A673 (cell line): Measurements from ENCODE around the gene UBR4. TPM values are rescaled to one million over a fixed set of nuclear protein-coding genes. Genes with fewer than 3 reads are reported as not detected.

Source experiments
- BruUV-seq: library from RNA; stranded (reverse); fragments of 400-500 nt; replicated peaks from 2 replicates; lab custom pipeline; 2021; lab: Mats Ljungman, UMichigan
- CTCF ChIA-PET: fragments of 300-600 bp; sonication (Branson Sonifier 250); formaldehyde crosslinking; loops from one replicate; lab custom pipeline; 2022; ENCODE audit warnings: antibody characterized with exemption; lab: Charles Lee
- POLR2A ChIA-PET: fragments of 300-600 bp; sonication (Branson Sonifier 250); formaldehyde crosslinking; loops from one replicate; lab custom pipeline; 2022; ENCODE audit warnings: antibody characterized with exemption; ENCODE audit not compliant: low non-redundant PET; lab: Charles Lee
- DNase-seq: peaks from one replicate; pipeline ENCODE4 v3.0.0-alpha.2; 2015; ENCODE audit warnings: low spot score
- H3K27ac ChIP-seq: fragments of 200-600 bp; sonication (generic); 2 replicates; pipeline ENCODE4 v1.5.1; 2016; ENCODE audit warnings: mixed run types, low read depth, mild to moderate bottlenecking, mixed read lengths, antibody characterized with exemption, low read length; ENCODE audit not compliant: poor library complexity, severe bottlenecking
- H3K27me3 ChIP-seq: fragments of 200-600 bp; sonication (generic); replicated peaks from 2 replicates; pipeline ENCODE4 v1.6.1; 2017; ENCODE audit warnings: mixed run types, low read depth, mild to moderate bottlenecking, mixed read lengths, antibody characterized with exemption, low read length; ENCODE audit not compliant: insufficient read depth, poor library complexity
- H3K36me3 ChIP-seq: fragments of 200-600 bp; sonication (generic); 2 replicates; pipeline ENCODE4 v1.6.1; 2016; ENCODE audit warnings: mixed run types, mild to moderate bottlenecking, mixed read lengths, antibody characterized with exemption, low read length; ENCODE audit not compliant: insufficient read depth, poor library complexity, severe bottlenecking
- H3K4me1 ChIP-seq: fragments of 200-600 bp; sonication (generic); 2 replicates; pipeline ENCODE4 v1.6.1; 2017; ENCODE audit warnings: mixed run types, mild to moderate bottlenecking, mixed read lengths, antibody characterized with exemption, low read length; ENCODE audit not compliant: insufficient read depth, poor library complexity, severe bottlenecking
- H3K4me3 ChIP-seq: fragments of 200-600 bp; sonication (generic); 2 replicates; pipeline ENCODE4 v1.5.1; 2016; ENCODE audit warnings: low read depth, mixed run types, mild to moderate bottlenecking, mixed read lengths, low read length; ENCODE audit not compliant: poor library complexity, severe bottlenecking
- H3K9me3 ChIP-seq: fragments of 200-600 bp; sonication (generic); 2 replicates; pipeline ENCODE4 v1.6.1; 2016; ENCODE audit warnings: mixed run types, low read depth, mild to moderate bottlenecking, mixed read lengths, antibody characterized with exemption, low read length; ENCODE audit not compliant: poor library complexity, severe bottlenecking
- CTCF ChIP-seq: fragments of 300-800, 200-600 bp; sonication (generic); conservative IDR thresholded peaks from 2 replicates; pipeline ENCODE4 v1.5.1; 2017; ENCODE audit warnings: low read depth, mild to moderate bottlenecking, antibody characterized with exemption, low read length, moderate library complexity, mixed read lengths
- EZH2 ChIP-seq: fragments of 200-600 bp; sonication (generic); IDR thresholded peaks from 2 replicates; pipeline ENCODE4 v1.6.1; 2017; ENCODE audit warnings: borderline replicate concordance, low read depth, mild to moderate bottlenecking, mixed read lengths, antibody characterized with exemption, low read length; ENCODE audit not compliant: poor library complexity, severe bottlenecking
- intact Hi-C: fragments of 100-400 bp; cut with micrococcal nuclease; formaldehyde crosslinking; loops from one replicate; pipeline ENCODE4 v1.10.0; 2022; ENCODE audit not compliant: unreplicated experiment
- total RNA-seq: library from RNA; stranded (reverse); gene quantifications from 2 replicates; pipeline ENCODE4 v1.2.3, GENCODE V29; 2021

Gene UBR4
- total RNA-seq, 1 experiment from 2014 or later, result 214 TPM

DNA sequence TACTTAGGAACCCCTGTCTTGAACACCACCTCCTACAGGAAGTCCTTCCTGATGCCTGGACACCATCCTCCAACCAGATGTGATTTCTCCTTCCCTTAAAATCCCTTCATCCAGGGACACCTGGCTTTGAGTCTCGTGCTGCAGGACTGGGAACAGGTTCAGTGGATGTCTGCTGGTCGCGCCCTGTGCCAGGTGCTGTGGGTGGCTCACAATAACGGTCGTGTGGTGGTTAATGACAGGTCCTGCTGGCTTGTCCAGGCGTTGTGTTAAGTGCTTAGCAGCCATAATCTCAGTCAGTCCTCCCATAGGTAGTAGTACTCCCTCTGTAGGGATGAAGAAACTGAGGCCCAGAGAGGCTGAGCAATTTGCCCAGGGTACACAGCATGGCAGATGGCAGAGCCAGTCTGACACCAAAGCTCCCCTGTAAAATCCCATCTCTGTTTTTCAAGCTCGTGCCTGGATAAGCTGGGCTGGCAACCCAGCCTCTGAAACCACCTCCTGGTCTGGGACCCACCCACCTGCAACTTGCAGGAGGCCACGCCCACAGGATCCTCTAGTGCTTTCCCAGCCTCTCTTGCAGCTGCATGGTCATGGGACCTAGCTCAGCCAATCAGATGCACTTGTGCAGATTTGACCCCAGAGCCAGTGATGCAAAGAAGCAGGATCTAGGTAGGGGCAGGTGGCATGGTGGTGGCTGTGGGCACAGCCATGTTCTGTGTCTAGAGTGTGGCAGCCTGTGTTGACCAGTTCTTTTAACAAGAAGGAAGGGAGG is 147.6 kb downstream of the UBR4 start:
- no peaks in the 10 kb centered on the region for H3K4me1 ChIP-seq
- POLR2A ChIA-PET, result no interaction called here
- BruUV-seq, result no TSS peak
- no peak for TF ChIP-seq EZH2
- no peak for TF ChIP-seq CTCF
- intact Hi-C loops, result no loop called here
- DNase-seq, result no peak
- H3K27me3 ChIP-seq, result no peaks in the 10 kb centered on the region
- no peaks in the 10 kb centered on the region for H3K9me3 ChIP-seq
- H3K4me3 ChIP-seq, result no peak overlapping the region
- H3K36me3 ChIP-seq, result no peaks in the 10 kb centered on the region
- CTCF ChIA-PET, result no interaction called here
- H3K27ac ChIP-seq, result no peak overlapping the region

DNA sequence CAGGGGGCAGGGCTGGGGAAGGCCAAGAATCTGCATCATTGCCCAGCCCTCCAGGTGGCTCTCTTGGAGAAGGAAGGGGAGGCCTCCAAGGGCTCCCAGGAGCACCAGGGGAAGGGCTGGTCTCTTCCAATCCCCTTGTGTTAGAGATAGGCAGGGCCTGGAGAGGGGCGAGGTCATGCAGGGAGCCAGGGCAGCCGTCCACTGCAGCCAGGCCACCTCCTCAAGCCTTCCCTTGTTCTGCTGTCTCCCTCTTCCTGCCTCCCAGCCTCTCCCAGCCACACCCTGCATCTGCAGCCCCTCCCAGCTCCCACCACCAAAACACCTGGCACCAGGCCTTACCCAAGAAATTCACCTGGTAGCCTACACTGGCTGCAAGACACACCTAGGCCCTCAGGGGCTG is 148.3 kb downstream of the UBR4 start:
- intact Hi-C loops, result no loop called here
- no peak overlapping the region for H3K4me3 ChIP-seq
- no peak for TF ChIP-seq CTCF
- no peak for TF ChIP-seq EZH2
- no TSS peak for BruUV-seq
- DNase-seq, result no peak
- no peaks in the 10 kb centered on the region for H3K4me1 ChIP-seq
- POLR2A ChIA-PET, result no interaction called here
- no peak overlapping the region for H3K27ac ChIP-seq
- H3K36me3 ChIP-seq, result no peaks in the 10 kb centered on the region
- H3K9me3 ChIP-seq, result no peaks in the 10 kb centered on the region
- CTCF ChIA-PET, result no interaction called here
- H3K27me3 ChIP-seq, result no peaks in the 10 kb centered on the region

GRCh38 chr1:19061343-19061742 is 148.7 kb downstream of the UBR4 start:
- no TSS peak for BruUV-seq
- no peak for TF ChIP-seq CTCF
- TF ChIP-seq EZH2, result no peak
- Histone ChIP-seq H3K36me3 (no peaks in the 10 kb centered on the region), H3K9me3 (no peaks in the 10 kb centered on the region), H3K27ac (no peak overlapping the region), H3K27me3 (no peaks in the 10 kb centered on the region), H3K4me1 (peaks cover 3% of the 10 kb centered on the region), H3K4me3 (no peak overlapping the region)
- DNase-seq, result no peak
- intact Hi-C loops, result no loop called here
- ChIA-PET POLR2A (no interaction called here), CTCF (no interaction called here)
